ENCODE measurements around the gene COL9A2. TPM values are rescaled to one million over a fixed set of nuclear protein-coding genes. Genes with fewer than 3 reads are reported as not detected.

The COL9A2 gene
- total RNA-seq, 1 experiment from 2014 or later: 3.0 TPM

GRCh38 chr1:40267767-40268187 lies 49.3 kb downstream of the COL9A2 start:
- intact Hi-C loops (cut with micrococcal nuclease; ENCODE audit: unreplicated experiment): no loop called here
- Mint-ChIP-seq H3K9me3 (ENCODE audit: low read depth, unreplicated experiment) (no peaks in the 10 kb centered on the region), H3K4me3 (ENCODE audit: low read depth, unreplicated experiment) (no peak overlapping the region), H3K27ac (ENCODE audit: unreplicated experiment) (no peak overlapping the region), H3K36me3 (ENCODE audit: insufficient read depth, unreplicated experiment) (peaks cover 33% of the 10 kb centered on the region), H3K27me3 (ENCODE audit: unreplicated experiment) (no peaks in the 10 kb centered on the region), H3K4me1 (ENCODE audit: low read depth, unreplicated experiment) (peaks cover 3% of the 10 kb centered on the region)
- no peak for TF ChIP-seq CTCF (IDR thresholded peaks at IDR 0.05; ENCODE audit: unreplicated experiment)
- no peak for DNase-seq
- no TSS peak for BruUV-seq (replicated peaks)
- CTCF ChIA-PET: no interaction called here

- CTCF ChIA-PET: no interaction called here
- TF ChIP-seq CTCF (IDR thresholded peaks at IDR 0.05; ENCODE audit: unreplicated experiment): no peak
- BruUV-seq (replicated peaks): no TSS peak
- Mint-ChIP-seq H3K9me3 (ENCODE audit: low read depth, unreplicated experiment) (no peaks in the 10 kb centered on the region), H3K27ac (ENCODE audit: unreplicated experiment) (no peak overlapping the region), H3K4me3 (ENCODE audit: low read depth, unreplicated experiment) (no peak overlapping the region), H3K27me3 (ENCODE audit: unreplicated experiment) (no peaks in the 10 kb centered on the region), H3K36me3 (ENCODE audit: insufficient read depth, unreplicated experiment) (peaks cover 40% of the 10 kb centered on the region), H3K4me1 (ENCODE audit: low read depth, unreplicated experiment) (no peaks in the 10 kb centered on the region)
- no peak for DNase-seq
- intact Hi-C loops (cut with micrococcal nuclease; ENCODE audit: unreplicated experiment): no loop called here
Observed at GRCh38 chr1:40266786-40267535, 50.1 kb downstream of the COL9A2 start.

- intact Hi-C loops (cut with micrococcal nuclease; ENCODE audit: unreplicated experiment): no loop called here
- no peak for TF ChIP-seq CTCF (IDR thresholded peaks at IDR 0.05; ENCODE audit: unreplicated experiment)
- BruUV-seq (replicated peaks): no TSS peak
- DNase-seq: no peak
- H3K9me3 Mint-ChIP-seq (ENCODE audit: low read depth, unreplicated experiment): no peaks in the 10 kb centered on the region
- H3K27me3 Mint-ChIP-seq (ENCODE audit: unreplicated experiment): no peaks in the 10 kb centered on the region
- no peak overlapping the region for H3K4me3 Mint-ChIP-seq (ENCODE audit: low read depth, unreplicated experiment)
- CTCF ChIA-PET: no interaction called here
- peaks cover 42% of the 10 kb centered on the region for H3K36me3 Mint-ChIP-seq (ENCODE audit: insufficient read depth, unreplicated experiment)
- no peak overlapping the region for H3K27ac Mint-ChIP-seq (ENCODE audit: unreplicated experiment)
- H3K4me1 Mint-ChIP-seq (ENCODE audit: low read depth, unreplicated experiment): no peaks in the 10 kb centered on the region
Observed at GRCh38 chr1:40265919-40266318, 51.2 kb downstream of the COL9A2 start.

GRCh38 chr1:40265298-40265697 lies 51.8 kb downstream of the COL9A2 start:
- no peaks in the 10 kb centered on the region for H3K4me1 Mint-ChIP-seq (ENCODE audit: low read depth, unreplicated experiment)
- H3K36me3 Mint-ChIP-seq (ENCODE audit: insufficient read depth, unreplicated experiment): peaks cover 37% of the 10 kb centered on the region
- TF ChIP-seq CTCF (IDR thresholded peaks at IDR 0.05; ENCODE audit: unreplicated experiment): no peak
- intact Hi-C loops (cut with micrococcal nuclease; ENCODE audit: unreplicated experiment): no loop called here
- no peak overlapping the region for H3K27ac Mint-ChIP-seq (ENCODE audit: unreplicated experiment)
- no peak for DNase-seq
- no peaks in the 10 kb centered on the region for H3K27me3 Mint-ChIP-seq (ENCODE audit: unreplicated experiment)
- no TSS peak for BruUV-seq (replicated peaks)
- CTCF ChIA-PET: no interaction called here
- no peak overlapping the region for H3K4me3 Mint-ChIP-seq (ENCODE audit: low read depth, unreplicated experiment)
- H3K9me3 Mint-ChIP-seq (ENCODE audit: low read depth, unreplicated experiment): no peaks in the 10 kb centered on the region
